Measurements from ENCODE around the gene TMEM86A.

Gene TMEM86A

GRCh38 chr11:18700375-18700774, 1.8 kb downstream of the TMEM86A start:
- DNase-seq (ENCODE audit: low read depth in 2 of 2): no peak

DNA sequence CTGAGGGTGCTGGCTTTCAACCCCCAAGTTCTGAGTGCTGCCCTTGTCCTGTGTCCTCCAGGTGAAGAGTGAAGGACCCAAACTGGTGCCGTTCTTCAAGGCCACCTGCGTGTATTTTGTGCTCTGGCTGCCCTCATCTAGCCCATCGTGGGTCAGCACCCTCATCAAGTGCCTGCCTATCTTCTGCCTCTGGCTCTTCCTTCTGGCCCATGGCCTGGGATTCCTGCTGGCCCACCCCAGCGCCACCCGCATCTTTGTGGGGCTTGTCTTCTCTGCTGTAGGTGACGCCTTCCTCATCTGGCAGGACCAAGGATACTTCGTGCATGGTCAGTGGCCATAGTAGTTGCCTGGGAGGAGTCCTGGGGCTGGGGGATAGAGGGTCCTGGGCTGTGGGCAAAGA, 2.3 kb downstream of the TMEM86A start:
- no peak for DNase-seq (ENCODE audit: low read depth in 2 of 2)

DNA sequence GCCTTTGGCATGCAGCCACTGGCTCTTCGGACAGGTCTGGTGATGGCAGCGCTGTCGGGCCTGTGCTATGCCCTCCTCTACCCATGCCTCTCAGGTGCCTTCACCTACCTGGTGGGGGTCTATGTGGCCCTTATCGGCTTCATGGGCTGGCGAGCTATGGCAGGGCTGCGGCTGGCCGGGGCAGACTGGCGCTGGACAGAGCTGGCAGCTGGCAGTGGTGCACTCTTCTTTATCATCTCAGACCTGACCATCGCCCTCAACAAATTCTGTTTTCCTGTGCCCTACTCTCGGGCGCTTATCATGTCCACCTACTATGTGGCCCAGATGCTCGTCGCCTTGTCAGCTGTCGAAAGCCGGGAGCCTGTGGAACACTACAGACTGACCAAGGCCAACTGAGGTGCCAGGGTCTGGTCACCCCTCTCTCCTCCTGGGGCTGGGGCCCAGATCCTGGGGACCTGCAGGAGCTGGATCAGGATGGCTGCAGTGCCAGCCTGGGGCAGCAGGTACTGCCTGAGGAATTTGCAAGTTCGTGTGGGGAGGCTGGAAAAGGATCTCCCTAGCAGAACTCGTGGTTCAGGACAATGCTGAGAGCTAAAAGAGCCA, 3.1 kb downstream of the TMEM86A start:
- DNase-seq (ENCODE audit: low read depth in 2 of 2): no peak

GRCh38 chr11:18703001-18703763, 4.6 kb downstream of the TMEM86A start:
- DNase-seq (ENCODE audit: low read depth in 2 of 2): no peak

- DNase-seq (ENCODE audit: low read depth in 2 of 2): no peak
Observed at GRCh38 chr11:18704045-18704645, 5.6 kb downstream of the TMEM86A start.

DNA sequence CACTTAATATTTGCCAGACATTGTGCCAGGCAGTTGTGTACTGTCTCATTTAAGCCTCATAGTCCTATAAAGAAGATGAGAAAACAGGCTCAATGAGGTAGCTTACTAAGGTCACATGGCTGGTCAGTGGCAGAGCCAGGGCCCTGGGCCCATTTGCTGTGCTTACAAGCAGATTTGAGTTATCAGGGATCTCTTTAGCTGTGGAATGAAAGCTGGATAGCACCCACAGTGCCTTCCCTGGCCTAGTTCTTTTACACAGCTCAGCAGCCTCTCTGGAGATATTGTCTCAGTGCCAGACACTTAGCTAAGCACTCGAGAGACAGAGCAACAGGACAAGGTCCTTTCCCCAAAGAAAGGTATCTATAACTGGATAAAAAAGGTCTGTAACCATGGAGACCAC, 6.1 kb downstream of the TMEM86A start:
- no peak for DNase-seq (ENCODE audit: low read depth in 2 of 2)

- no peak for DNase-seq (ENCODE audit: low read depth in 2 of 2)
Observed at GRCh38 chr11:18705651-18706281, 7.2 kb downstream of the TMEM86A start.

DNA sequence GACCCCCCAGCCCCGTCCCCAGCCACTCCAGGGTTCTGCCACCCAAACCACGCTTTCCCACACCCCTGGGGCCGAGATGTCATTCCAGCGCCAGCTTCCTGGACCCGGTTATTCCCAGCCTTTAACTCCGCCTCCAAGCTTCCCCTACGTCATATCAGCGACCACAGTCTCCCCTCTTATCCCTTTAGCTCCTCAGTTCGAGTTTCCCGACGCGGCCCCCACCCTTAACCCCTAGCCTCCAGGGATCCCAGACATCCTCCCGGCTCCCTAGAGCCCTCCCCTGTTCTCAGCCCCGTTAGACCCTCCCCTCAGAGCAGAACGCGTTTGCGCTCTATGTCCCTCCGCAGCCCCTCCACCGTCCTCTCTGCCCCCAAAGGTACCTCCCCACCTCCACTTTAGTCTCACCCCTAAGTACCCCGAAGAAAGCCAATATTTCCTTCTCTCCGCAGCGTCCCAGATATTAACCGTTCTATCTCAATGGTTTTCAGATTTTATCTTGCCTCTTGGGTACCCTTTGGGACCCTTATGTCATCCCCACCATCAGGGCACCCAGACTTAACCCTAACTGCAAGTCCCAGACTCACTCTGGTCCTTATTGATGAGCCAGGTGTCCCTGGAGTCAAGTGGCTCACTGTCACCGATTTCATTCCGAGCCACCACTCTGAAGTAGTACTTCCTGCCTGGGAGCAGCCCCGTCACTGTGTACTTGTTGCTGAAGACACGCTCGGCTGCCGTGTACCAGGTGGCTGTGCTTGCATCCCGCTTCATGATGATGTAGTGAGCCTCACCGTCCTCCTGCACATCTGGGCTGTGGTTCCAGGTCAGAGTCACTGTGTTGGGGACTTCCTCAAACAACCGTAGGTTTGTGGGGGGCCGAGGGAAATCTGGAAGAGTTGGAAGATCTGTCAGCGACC, 8.0 kb downstream of the TMEM86A start:
- peak in 1 of 2 donors; percentile 31 for DNase-seq (ENCODE audit: low read depth in 2 of 2)

GRCh38 chr11:18707811-18708340, 9.3 kb downstream of the TMEM86A start:
- DNase-seq (ENCODE audit: low read depth in 2 of 2): no peak

- no peak for DNase-seq (ENCODE audit: low read depth in 2 of 2)
Observed at GRCh38 chr11:18709414-18709813, 10.8 kb downstream of the TMEM86A start.

GRCh38 chr11:18710545-18710944, 12.0 kb downstream of the TMEM86A start:
- DNase-seq (ENCODE audit: low read depth in 2 of 2): no peak

- DNase-seq (ENCODE audit: low read depth in 2 of 2): no peak
Observed at GRCh38 chr11:18713646-18714442, 15.3 kb downstream of the TMEM86A start.

GRCh38 chr11:18714443-18714780, 15.8 kb downstream of the TMEM86A start:
- DNase-seq (ENCODE audit: low read depth in 2 of 2): no peak

GRCh38 chr11:18715476-18715875, 16.9 kb downstream of the TMEM86A start:
- no peak for DNase-seq (ENCODE audit: low read depth in 2 of 2)

GRCh38 chr11:18720091-18720807, 21.7 kb downstream of the TMEM86A start:
- DNase-seq (ENCODE audit: low read depth in 2 of 2): no peak

DNA sequence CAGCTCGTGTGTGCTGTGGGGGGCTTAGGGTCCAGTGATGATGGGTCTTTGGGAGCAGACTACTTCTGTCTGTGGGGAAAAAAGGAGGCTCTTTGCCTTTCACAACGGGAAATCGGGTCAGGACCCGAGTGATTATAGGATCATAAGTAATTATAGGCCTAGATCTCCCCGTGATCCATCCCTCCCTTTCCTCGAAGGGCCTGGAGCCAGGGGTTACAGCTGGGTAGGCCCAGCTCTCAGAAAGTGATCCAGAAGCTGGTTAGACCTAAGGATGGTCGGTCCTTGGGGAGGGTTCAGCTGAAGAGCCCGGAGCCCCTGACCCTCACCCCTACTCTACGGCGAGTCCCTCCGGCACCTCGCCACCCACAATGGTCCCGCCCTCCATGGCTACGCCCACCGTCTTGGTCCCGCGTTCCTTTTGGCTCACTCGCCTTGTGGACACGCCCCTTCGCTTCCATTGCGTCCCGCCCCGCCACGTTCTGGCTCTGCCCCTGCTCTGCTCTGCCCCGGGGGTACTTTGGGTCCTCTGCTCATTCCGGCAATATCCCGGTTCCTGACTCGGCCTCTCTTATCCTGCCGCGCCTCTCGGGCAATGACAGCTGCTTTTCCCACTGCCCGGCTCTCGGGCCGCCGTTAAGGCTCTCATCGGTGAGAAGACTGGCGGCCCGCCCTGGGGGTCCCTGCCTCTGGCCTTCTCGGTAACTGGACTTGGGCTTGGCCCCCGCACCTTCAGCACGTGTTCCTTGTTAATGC, 22.4 kb downstream of the TMEM86A start:
- peak; percentile 70 to 79 for DNase-seq (ENCODE audit: low read depth in 2 of 2)

- peak in 1 of 2 donors; percentile 23 for DNase-seq (ENCODE audit: low read depth in 2 of 2)
Observed at GRCh38 chr11:18721561-18722292, 23.1 kb downstream of the TMEM86A start.

DNA sequence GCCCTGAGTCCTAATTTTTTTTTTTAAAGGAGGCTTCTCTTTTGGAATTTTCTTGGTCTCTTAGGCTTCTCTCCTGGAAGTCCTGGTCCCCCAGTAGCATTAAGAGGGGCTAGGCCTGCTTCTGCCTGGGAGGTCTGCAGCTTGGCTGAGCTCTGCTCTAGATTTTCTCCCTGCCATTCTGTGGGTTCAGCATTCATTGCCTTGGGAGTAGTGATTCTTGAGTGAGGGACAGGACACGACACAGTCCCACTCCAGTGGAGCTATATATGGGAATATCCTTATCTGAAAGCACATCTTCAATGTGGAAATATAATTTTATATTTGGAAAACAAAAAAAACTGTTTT, 23.7 kb downstream of the TMEM86A start:
- DNase-seq (ENCODE audit: low read depth in 2 of 2): no peak

DNA sequence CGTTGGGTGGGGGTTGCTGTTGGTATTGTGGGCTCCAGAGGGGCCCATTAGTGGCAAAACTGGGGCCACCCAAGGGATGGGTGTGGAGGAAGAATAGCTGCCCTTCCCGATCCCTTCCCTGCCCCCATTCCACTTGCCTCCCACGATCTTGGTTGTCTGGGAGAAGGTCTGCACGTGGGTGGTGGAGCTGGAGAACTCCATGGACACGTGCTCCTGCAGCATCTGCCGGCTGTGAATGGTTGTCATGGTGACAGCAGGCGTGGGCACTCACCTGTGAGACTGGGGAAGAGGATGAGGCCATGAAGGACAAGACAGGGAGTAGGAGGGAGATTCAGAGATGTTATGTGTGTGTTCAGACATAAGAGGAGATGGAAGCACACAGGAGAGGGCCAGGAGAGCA, 25.4 kb downstream of the TMEM86A start:
- no peak for DNase-seq (ENCODE audit: low read depth in 2 of 2)
